HepG2 (cell line): ENCODE results near the gene HEXA. TPM values are rescaled to one million over a fixed set of nuclear protein-coding genes. Genes with fewer than 3 reads are reported as not detected.

Source experiments
- ATAC-seq: fragments of 200-7000 bp; cut with Tn5 transposase; 3 replicates; pipeline ENCODE4 v1.9.1; 2020; ENCODE audit warnings: mild to moderate bottlenecking, moderate library complexity
- BruUV-seq: library from RNA; stranded (reverse); fragments of 400-500 nt; replicated peaks from 2 replicates; lab custom pipeline; 2021; lab: Mats Ljungman, UMichigan
- CTCF ChIA-PET: fragments of 300-600 bp; formaldehyde crosslinking; extraction: SDS; loops from one replicate; lab custom pipeline; 2021; ENCODE audit warnings: low total read pairs, inconsistent platforms, low intra/inter-chr PET ratio; lab: Yijun Ruan, JAX
- POLR2A ChIA-PET: fragments of 350-600 bp; sonication (Branson Sonifier 250); formaldehyde crosslinking; loops from one replicate; lab custom pipeline; 2020; ENCODE audit warnings: antibody characterized with exemption, inconsistent platforms; lab: Yijun Ruan, JAX
- DNase-seq: peaks from one replicate; pipeline ENCODE4 v3.0.0-alpha.2; 2015; ENCODE audit warnings: low spot score
- FAIRE-seq: peaks from 3 replicates; lab custom pipeline; 2011; peaks lifted over from hg19 to GRCh38; lab: Jason Lieb, UNC
- H2AFZ ChIP-seq: one replicate; pipeline ENCODE4 v1.6.1; 2011; ENCODE audit warnings: low read length, inconsistent platforms
- H3K27ac ChIP-seq: fragments of 300-600 bp; 3 replicates; pipeline ENCODE4 v1.8.0; 2011; ENCODE audit warnings: mixed run types, mild to moderate bottlenecking, mixed read lengths, low read length, inconsistent platforms; ENCODE audit not compliant: insufficient read depth; ENCODE audit errors: extremely low read length
- H3K27me3 ChIP-seq, 2 experiments: fragments of 200-600 bp in 1 of 2; 2 replicates in 1 of 2; 3 replicates in 1 of 2; pipeline versions ENCODE4 v1.6.0 to v1.8.0; 2011; ENCODE audit warnings: low read length in 2 of 2, mild to moderate bottlenecking in 2 of 2, moderate library complexity in 2 of 2, inconsistent platforms in 1 of 2; ENCODE audit not compliant: insufficient read depth in 2 of 2, control insufficient read depth in 1 of 2
- H3K36me3 ChIP-seq, 2 experiments: fragments of 200-600 bp in 1 of 2; replicated peaks in 1 of 2; 2 replicates in 1 of 2; 3 replicates in 1 of 2; pipeline versions ENCODE4 v1.5.1 to v1.8.0; 2011; ENCODE audit warnings: low read length in 2 of 2, inconsistent platforms in 1 of 2; ENCODE audit not compliant: insufficient read depth in 2 of 2, control insufficient read depth in 1 of 2
- H3K4me1 ChIP-seq: 2 replicates; pipeline ENCODE4 v1.5.1; 2012; ENCODE audit warnings: low read length, inconsistent platforms; ENCODE audit not compliant: insufficient read depth
- H3K4me2 ChIP-seq: 2 replicates; pipeline ENCODE4 v1.6.0; 2011; ENCODE audit warnings: low read depth, low read length, inconsistent platforms
- H3K4me3 ChIP-seq, 3 experiments: fragments of 200-600 bp in 1 of 3; sonication (generic), shearing (Covaris generic) in 1 of 3; replicated peaks in 1 of 3; 2 replicates each; pipeline ENCODE4 v1.5.1; 2011 to 2016; ENCODE audit warnings: low read length in 3 of 3, inconsistent platforms in 2 of 3, low read depth in 2 of 3, mild to moderate bottlenecking in 2 of 3, control low read depth in 1 of 3, mixed read lengths in 1 of 3; ENCODE audit not compliant: insufficient read depth in 1 of 3
- H3K79me2 ChIP-seq: one replicate; pipeline ENCODE4 v1.6.1; 2011; ENCODE audit warnings: low read length, inconsistent platforms; ENCODE audit not compliant: insufficient read depth
- H3K9ac ChIP-seq: 2 replicates; pipeline ENCODE4 v1.6.0; 2011; ENCODE audit warnings: mild to moderate bottlenecking, low read depth, low read length, inconsistent platforms; ENCODE audit not compliant: insufficient read depth
- H3K9me3 ChIP-seq: 2 replicates; pipeline ENCODE4 v1.5.1; 2012; ENCODE audit warnings: mild to moderate bottlenecking, low read length
- H4K20me1 ChIP-seq: 2 replicates; pipeline ENCODE4 v1.6.0; 2011; ENCODE audit warnings: inconsistent platforms, mild to moderate bottlenecking, low read length, moderate library complexity; ENCODE audit not compliant: insufficient read depth
- POGZ ChIP-seq: sonication (generic); formaldehyde crosslinking; IDR thresholded peaks from 2 replicates; pipeline ENCODE4 v1.4.0; 2020; ENCODE audit warnings: mild to moderate bottlenecking, missing genetic modification reagents
- WGBS: methylation state at CpG from one replicate; pipeline ENCODE4 v1.1.6; 2017; ENCODE audit warnings: low lambda C conversion rate; 5-methylcytosine and 5-hydroxymethylcytosine counted together
- in situ Hi-C: cut with HindIII; loops from 2 replicates; pipeline ENCODE4 v1.10.0; 2017; ENCODE audit warnings: low pct_unique_long_range_greater_than_20kb; ENCODE audit not compliant: extremely low pct_ligation_motif_present
- intact Hi-C: fragments of 100-400 bp; cut with micrococcal nuclease; formaldehyde crosslinking; loops from one replicate; pipeline ENCODE4 v1.10.0; 2022; ENCODE audit not compliant: unreplicated experiment
- polyA plus RNA-seq, 8 experiments: library from polyadenylated mRNA; depleted of rRNA in 3 of 8; stranded (reverse) in 7 of 8; unstranded in 1 of 8; fragments of >200 nt; fragmentation: Illumina TruSeq in 4 of 8; extraction: Trizol in 4 of 8; gene quantifications; 2 replicates each; pipeline versions ENCODE4 v1.2.1 to v1.2.3, GENCODE V29; 2011 to 2016; ENCODE audit warnings: low read depth in 4 of 8, missing spikeins in 1 of 8, mixed read lengths in 1 of 8; ENCODE audit not compliant: insufficient read depth in 1 of 8
- total RNA-seq, 5 experiments: library from RNA; depleted of rRNA; stranded (reverse); fragments of >200 nt; fragmentation: Illumina TruSeq; extraction: Trizol; gene quantifications; 2 replicates each; pipeline ENCODE4 v1.2.3, GENCODE V29; 2016; ENCODE audit warnings: low read depth in 1 of 5
- TF ChIP-seq, protein P1 (sequence below): sonication (generic); formaldehyde crosslinking; IDR thresholded peaks from 2 replicates; pipeline ENCODE4 v1.4.0; 2020; ENCODE audit warnings: missing genetic modification reagents
- TF ChIP-seq, protein P2 (sequence below): sonication (generic); formaldehyde crosslinking; IDR thresholded peaks from 2 replicates; pipeline ENCODE4 v1.8.1; 2023; ENCODE audit warnings: mild to moderate bottlenecking, moderate library complexity, missing genetic modification reagents

Gene HEXA
- total and polyA plus RNA-seq, 2 of the 13 experiments (the other 11 are each of a cell fraction or from before 2014, with no cell fraction given): 106 to 219 TPM

DNA sequence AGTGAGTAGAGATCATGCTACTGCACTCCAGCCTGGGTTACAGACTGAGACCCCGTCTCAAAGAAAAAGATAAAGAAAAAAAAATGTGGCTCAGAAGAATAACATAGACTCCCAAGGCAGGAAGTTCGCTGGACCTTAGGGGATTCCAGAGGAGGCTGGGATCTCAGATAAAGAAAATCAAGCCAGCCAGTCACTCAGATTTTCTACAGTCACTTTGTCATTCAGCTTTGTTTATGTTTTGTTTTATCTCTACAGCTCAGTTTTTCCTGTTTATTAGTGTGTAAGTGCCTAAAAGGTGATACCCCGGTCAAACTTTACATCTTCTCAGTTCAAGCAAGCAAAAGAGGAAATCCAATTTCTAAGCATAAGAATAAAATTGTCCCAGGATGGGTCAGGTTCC is 28.5 kb upstream of the HEXA start (continued):
- TF ChIP-seq, protein P1, sequence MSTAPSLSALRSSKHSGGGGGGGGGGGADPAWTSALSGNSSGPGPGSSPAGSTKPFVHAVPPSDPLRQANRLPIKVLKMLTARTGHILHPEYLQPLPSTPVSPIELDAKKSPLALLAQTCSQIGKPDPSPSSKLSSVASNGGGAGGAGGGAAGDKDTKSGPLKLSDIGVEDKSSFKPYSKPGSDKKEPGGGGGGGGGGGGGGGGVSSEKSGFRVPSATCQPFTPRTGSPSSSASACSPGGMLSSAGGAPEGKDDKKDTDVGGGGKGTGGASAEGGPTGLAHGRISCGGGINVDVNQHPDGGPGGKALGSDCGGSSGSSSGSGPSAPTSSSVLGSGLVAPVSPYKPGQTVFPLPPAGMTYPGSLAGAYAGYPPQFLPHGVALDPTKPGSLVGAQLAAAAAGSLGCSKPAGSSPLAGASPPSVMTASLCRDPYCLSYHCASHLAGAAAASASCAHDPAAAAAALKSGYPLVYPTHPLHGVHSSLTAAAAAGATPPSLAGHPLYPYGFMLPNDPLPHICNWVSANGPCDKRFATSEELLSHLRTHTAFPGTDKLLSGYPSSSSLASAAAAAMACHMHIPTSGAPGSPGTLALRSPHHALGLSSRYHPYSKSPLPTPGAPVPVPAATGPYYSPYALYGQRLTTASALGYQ (CRISPR knock-in tag): no peak
- no peak for TF ChIP-seq POGZ (CRISPR knock-in tag)
- TF ChIP-seq, all 625 proteins: peak for 0

DNA sequence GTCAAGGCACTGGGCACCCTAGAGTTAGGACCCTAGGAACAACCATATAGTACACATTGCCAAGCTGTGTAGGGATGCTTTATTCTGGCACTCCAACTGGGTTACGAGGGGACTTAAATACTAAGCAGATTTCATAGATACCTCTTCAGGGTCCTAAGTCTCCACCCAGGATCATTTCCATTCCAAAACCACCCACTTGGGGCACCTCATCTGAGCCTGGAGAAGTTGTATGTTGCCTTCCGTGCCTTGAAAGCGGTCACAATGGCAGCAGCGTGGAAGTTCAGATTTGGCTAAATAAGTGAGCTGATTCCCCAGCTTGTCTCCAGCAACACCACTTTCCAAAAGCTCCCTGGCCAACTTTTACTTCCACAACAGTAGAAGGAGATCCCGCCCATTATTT is 26.9 kb upstream of the HEXA start:
- Histone ChIP-seq H3K4me3 (no peak overlapping the region), H3K27me3 (peaks cover 0 to 6% of the 10 kb centered on the region in 2 experiments; a peak in 2 of 5 replicates), H3K4me1 (peaks cover 19% of the 10 kb centered on the region), H3K79me2 (no peaks in the 10 kb centered on the region), H3K4me2 (no peak overlapping the region), H3K36me3 (no peaks in the 10 kb centered on the region), H4K20me1 (no peaks in the 10 kb centered on the region), H3K9ac (no peak overlapping the region)
- intact Hi-C loops: no loop called here
- ATAC-seq (no peak), DNase-seq (no peak), FAIRE-seq (no peak)
- POLR2A ChIA-PET: no interaction called here
- TF ChIP-seq, protein P2, sequence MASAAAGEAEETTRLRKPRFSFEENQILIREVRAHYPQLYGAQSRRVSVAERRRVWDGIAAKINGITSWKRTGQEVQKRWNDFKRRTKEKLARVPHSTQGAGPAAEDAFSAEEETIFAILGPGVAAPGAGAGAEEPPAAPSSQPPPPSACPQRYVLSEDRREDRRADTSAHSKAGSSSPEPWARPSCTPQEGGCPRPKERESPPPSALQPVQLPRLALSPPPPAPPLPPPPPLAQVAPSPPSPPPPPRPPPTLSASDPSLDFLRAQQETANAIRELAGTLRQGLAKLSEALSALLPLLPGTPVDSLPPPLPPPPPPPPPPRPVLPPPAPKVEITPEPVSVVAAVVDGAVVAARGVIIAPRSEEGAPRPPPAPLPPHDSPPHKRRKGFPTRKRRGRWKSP (CRISPR knock-in tag): no peak
- TF ChIP-seq, all 625 proteins: peak for 0
- no peak overlapping the region for H3K27ac ChIP-seq
- CTCF ChIA-PET: no interaction called here
- 11% methylated on average over 2 of the region's 5 CpGs for WGBS
- BruUV-seq: no TSS peak
- H3K9me3 ChIP-seq: no peaks in the 10 kb centered on the region
- H2AFZ ChIP-seq: no peak overlapping the region
- in situ Hi-C loops: no loop called here
